ENCODE data around the gene KAZN.

KAZN gene

GRCh38 chr1:14924455-14925331 lies 326.2 kb downstream of the KAZN start:
- peak; percentile 2 for DNase-seq

DNA sequence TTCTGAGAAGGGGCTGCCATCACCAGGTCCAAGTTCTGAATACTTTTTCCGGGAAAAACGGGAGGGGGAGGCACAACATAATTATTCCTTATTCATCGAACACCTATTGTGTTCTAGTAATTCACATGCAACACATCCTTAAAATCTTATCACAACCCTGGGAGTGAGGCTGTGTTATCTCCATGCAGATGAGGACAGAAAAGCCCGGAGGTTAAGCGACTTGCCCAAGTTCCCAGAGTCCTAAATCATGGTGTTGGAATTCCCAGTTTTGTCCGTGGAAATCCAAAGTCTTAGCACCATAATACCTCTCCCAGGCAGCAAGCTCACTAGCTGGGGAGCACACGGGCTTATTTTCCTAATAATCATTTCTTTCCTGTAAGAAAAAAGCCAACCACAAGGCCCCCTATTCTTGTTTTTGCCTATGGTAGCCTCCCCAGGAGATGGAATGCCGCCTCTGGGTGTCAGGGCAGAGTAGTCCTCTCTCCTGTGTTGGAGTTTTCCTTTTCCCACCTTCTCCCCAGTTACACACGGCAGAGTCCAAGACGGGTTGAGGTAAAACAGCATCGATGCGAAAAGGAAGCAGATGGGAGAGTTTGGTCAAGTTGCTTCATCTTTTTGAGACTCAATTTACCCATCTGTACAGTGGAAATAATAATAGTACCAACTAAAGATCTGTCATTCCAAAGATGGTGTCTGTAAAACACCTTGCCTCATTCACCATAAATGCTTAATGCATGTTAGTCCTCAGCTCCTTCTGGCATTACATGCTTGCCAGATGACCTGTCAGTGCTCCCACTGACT lies 327.1 kb downstream of the KAZN start:
- DNase-seq, result no peak

DNA sequence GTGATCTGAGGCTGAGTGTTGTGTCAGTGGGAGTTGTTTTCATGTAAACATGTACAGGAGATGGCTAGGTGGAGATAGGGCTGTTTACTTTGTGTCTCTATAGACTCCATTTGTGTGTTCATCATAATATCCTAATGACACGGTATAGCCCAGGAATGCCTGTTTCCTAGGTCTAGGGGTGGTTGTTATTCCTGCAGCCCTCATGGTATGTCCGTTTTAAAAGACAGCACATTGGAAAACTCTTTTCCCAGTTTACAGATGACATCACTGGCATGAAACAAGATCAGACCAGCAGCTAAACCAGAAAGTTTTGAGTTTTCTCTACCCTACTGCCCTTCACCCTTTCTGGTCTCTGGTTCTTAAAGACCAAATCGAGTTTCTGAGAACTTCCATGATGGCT lies 327.7 kb downstream of the KAZN start:
- no peak for DNase-seq

GRCh38 chr1:14926818-14927575 lies 328.5 kb downstream of the KAZN start:
- DNase-seq, result peak; percentile 53

- no peak for DNase-seq
Measured at GRCh38 chr1:14928412-14928811, 329.9 kb downstream of the KAZN start.

GRCh38 chr1:14928886-14929546 lies 330.5 kb downstream of the KAZN start:
- DNase-seq, result no peak

DNA sequence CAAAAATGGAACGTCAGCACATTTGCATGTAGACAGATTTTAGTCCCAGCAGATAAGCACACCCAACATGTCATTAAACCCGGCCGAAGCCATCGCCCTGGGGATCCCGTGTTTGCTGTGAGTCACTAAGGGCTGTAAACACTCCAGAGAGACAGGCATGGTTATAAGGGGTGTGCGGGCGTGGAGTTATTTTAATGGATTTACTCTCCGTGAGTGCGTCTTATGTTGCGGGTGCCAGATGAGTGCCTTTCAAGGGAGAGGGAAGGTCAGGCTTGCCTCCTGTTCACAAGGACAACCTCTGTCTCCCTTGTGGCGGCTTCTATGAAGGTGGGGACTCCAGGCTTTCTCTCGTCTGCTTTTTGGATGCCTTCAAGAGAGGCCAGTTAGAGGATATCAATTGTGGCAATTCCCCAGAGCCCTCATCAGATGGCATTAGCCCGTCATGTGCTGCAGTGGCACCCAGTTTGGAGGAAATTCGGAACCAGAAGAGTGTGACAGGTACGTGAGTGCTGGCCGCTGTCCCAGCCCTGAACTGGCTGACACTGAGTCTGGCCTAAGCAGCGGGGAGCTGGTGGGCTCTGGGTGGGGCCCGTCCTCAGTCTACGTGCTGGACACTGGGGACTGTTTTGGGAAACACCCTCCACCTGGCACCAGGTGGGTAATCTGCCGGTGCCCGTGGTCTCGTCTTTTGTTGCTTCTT lies 331.2 kb downstream of the KAZN start:
- DNase-seq, result peak; percentile 43

DNA sequence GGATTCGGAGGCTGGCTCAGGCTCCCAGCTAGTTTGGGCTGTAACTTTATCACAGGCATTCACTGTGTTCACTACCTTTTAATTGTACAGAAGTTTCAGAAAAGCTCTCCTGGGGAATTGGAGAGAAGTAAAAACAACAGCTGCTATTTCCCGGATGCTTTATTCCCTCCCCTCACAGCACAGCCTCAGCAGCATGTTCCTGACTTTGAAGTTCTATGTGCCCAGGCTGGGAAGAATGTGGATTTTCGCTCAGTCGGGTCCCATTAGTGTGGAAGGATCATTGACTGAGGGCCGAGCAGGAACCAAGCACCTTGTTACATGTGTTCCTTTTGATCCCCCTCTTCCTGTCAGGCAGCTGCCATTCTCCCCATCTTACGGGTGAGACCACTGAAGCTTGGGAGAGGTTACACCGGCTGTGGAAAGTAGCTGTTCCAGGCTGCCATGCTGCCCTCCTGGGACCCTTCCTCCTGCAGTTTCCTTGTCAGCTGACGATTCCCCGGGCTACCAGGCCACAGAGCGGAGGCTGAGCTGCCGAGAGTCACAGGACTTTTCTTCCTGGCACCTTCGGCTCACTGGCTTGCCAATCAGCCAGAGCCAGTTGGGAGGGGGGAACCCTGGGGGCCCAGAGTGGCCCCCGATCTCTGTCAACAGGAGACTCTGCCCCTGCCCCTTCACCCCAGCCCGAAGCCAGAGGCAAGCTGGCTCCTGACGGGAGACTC lies 331.9 kb downstream of the KAZN start:
- no peak for DNase-seq

- no peak for DNase-seq
Measured at GRCh38 chr1:14932034-14932638, 333.7 kb downstream of the KAZN start.

DNA sequence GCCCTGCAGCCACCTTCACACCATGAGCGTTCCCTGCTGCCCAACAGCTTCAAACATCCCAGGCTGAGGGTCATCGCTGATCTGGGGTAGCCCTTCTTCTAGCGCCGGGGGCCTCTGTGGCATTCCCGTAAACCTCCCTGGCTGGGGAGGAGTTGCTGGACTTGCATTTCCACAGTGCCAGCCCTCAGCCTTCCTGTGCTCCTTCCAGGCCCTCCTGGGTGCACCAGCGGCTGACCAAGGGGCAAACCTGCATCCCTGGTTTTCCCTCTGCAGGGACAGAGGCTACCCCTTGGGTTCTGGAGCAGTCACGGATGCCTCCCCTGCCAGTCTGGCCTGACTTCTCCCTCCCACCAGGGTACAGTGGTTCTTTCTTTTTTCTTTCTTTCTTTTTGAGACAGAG lies 336.4 kb downstream of the KAZN start:
- DNase-seq, result no peak

GRCh38 chr1:14936815-14937214 lies 338.3 kb downstream of the KAZN start:
- no peak for DNase-seq

GRCh38 chr1:14937288-14937949 lies 338.9 kb downstream of the KAZN start:
- DNase-seq, result no peak

GRCh38 chr1:14939527-14940284 lies 341.2 kb downstream of the KAZN start:
- no peak for DNase-seq

GRCh38 chr1:14940285-14940870 lies 341.9 kb downstream of the KAZN start:
- no peak for DNase-seq

- no peak for DNase-seq
Measured at GRCh38 chr1:14941864-14942263, 343.4 kb downstream of the KAZN start.

DNA sequence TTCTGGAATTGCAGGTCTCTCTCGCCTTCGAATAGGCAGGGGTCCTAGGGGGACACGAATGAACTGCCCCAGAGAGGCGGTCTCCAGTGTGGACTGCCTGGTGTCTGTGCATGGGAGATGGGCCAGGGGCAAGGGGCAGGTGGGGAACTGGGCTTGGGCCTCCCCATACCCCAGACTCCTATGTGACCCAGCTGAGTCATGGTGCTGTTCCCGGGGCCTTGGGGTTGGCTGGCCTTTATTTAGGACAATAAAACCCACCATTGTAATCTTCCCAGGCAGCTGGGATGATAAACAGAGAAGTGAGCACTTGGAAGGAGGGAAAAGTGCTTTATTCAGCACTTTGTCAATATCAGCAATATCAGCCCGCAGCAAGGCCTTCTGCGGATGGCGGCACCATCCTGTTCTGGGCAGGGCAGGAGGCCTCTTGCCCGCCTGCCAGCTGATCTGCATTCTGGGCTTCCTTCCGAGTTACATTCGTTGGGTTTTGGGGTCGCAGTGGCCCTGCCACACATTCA lies 346.0 kb downstream of the KAZN start:
- no peak for DNase-seq

DNA sequence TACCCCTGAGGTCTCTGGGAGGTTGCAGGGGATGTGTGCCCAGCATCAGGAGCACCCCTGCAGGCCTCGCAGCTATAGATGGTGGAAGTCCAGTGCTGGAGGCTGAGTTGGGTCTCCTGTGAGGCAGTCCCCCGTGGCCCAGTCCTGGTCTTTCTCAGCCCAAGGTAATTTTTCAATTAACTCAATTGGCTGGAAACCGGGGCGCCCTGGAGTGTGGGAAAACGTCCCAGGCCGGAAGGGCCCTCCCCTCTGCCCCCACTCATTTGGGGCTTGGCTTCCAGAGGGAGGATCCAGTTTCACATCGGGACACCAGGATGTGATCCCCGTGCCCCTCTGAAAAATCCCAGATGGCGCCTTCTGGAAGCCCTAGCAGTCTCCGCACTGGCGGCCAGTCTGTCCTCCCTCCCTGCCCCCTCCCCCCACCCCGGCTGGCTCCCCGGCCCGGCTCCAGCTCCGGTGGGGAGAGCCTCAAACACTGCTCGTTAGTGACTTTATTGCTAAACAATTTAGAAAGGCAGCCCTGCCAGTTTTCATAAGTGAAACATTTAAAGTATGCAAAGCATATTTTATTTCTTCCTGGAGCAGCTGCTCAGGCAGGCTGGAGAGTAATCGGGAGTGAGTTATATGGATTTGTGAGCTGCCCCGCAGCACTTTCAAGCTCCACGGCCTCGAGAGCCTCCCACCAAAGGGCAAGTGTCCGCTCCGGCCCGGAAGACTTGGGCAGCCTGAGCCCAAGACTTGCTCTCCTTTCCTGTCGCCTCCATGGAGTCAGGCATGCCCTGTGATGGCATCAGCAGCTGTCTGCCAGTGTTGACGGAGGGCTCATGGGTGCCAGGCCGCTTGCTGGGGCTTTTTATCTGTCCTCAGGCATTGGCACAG lies 346.9 kb downstream of the KAZN start:
- DNase-seq, result peak; percentile 64

DNA sequence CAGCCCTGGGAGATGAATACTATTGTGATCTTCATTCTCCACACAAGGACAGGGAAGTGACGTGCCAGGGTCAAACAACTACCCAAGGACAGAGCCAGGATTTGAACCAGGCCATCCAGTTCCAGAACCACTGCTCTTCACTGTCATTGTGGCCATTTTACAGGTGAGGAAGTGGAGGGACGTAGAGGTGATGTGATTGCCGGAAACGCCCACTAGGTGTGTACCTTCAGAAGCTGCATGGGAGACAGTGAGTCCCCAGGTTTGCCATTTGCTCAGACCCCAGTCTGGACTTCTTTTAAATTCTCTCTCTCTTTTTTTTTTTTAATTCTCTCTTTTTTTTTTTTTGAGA lies 347.5 kb downstream of the KAZN start:
- no peak for DNase-seq

Measured in NCI-H526 treated with DMSO at 0.1 percent for 48 hours (cell line).